Hippocampal formation (tissue), 2 donors: ENCODE results near the gene CCDC15.

Source experiments
- DNase-seq, 2 donors: peaks; one replicate each; lab custom pipeline; 2025; lab: John Stamatoyannopoulos, UW

The CCDC15 gene, protein sequence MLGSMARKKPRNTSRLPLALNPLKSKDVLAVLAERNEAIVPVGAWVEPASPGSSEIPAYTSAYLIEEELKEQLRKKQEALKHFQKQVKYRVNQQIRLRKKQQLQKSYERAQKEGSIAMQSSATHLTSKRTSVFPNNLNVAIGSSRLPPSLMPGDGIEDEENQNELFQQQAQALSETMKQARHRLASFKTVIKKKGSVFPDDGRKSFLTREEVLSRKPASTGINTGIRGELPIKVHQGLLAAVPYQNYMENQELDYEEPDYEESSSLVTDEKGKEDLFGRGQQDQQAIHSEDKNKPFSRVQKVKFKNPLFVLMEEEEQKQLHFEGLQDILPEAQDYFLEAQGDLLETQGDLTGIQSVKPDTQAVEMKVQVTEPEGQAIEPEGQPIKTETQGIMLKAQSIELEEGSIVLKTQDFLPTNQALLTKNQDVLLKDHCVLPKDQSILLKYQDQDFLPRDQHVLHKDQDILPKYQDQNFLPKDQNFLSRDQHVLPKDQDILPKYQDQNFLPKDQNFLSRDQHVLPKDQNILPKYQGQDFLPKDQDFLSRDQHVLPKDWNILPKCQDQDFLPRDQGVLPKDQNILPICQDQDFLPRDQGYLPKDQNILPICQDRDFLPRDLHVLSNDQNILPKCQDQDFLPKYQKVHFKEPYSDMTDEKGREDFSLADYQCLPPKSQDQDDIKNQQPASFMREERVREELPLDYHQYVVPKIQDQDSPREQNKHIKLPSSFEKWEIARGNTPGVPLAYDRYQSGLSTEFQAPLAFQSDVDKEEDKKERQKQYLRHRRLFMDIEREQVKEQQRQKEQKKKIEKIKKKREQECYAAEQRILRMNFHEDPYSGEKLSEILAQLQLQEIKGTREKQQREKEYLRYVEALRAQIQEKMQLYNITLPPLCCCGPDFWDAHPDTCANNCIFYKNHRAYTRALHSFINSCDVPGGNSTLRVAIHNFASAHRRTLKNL

DNA sequence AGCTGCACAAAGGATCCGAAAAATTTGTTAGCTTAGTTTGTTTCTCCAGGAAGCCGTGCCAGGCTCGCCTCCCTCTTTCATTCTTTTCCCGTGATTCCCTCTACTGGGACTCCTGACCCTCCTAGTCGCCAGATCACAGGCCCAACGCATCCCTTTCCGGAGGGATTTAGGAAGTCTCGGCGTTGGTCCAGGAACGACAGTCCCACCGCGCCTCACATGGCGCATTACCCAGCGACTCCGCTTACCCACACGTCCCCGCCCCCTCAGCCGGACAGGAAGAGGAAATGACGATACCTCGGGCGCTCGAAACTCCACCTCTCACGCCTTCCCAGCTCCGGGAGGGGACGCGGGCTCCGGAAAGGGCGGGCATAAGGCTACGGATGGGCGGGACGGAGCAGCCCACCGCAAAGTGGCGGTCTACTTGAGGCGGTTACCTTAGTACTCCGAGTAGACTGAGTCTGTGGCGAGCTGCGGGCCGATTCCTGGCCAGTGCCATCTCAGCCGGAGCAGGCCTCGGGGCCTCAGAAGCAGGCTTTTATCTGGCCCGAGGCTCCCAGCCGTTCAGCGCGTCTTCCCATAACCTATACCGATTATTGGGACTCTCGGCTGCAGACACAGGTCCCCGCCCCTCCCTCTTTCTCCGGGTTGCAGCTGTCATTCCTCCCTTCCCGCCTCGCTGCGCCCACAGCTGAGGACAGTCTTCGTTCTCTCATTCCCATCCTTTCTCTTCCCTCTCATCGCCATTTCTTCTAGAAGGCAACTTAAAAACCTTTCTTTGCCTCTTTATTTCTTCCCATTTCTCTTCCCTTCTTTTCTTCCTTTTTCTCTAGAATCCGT is at the start of gene CCDC15:
CCDC15 (plus strand) TSS at position 450 of the 837 bp plus-strand sequence. CDS start 531 bp downstream, outside the sequence.
- DNase-seq, result peak; percentile 95 to 98

DNA sequence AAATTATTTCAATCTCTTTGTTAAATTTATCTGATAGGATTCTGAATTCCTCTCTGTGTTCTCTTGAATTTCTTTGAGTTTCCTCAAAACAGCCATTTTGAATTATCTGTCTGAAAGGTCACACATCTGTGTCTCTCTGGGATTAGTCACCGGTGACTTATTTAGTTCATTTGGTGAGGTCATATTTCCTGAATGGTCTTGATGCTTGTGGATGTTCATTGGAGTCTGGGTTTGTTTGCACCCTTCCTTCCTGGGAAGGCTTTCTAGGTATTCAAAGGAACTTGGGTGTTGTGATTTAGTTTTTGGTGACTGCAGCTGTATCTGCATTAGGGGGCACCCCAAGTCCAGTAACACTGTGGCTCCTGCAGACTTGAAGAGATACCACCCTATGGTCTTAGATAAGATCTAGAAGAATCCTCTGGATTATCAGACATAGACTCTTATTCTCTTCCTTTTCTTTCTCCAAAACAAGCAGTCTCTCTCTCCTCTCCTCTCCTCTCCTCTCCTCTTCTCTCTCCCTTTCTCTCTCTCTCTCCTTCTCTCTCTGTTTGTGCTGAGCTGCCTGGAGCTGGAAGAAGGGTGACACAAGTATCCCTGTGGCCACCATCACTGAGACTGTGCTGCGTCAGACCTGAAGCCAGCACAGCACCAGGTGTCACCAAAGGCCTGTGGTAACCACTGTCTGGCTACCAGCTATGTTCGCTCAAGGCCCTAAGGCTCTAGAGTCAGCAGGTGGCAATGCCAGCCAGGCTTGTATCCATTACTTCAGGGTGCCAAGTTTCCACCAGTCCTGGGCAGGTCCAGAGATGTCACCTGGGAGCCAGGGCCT is 38.2 kb upstream of the CCDC15 start:
- no peak for DNase-seq

DNA sequence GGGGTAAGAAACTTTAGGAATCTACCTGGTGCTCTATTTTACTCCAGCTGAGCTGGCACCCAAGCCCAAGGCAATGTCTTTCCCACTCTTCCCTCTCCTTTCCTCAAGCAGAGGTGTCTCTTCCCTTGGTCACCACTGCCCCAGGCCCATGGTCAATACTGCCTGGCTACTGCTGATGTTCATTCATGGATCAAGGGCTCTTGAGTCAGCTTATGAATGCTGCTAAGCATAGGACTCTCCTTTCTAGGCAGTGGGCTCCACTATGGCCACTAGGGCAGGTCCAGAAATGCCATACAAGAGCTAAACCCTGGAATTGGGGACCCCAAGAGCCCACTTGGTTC is 37.7 kb upstream of the CCDC15 start:
- no peak for DNase-seq

DNA sequence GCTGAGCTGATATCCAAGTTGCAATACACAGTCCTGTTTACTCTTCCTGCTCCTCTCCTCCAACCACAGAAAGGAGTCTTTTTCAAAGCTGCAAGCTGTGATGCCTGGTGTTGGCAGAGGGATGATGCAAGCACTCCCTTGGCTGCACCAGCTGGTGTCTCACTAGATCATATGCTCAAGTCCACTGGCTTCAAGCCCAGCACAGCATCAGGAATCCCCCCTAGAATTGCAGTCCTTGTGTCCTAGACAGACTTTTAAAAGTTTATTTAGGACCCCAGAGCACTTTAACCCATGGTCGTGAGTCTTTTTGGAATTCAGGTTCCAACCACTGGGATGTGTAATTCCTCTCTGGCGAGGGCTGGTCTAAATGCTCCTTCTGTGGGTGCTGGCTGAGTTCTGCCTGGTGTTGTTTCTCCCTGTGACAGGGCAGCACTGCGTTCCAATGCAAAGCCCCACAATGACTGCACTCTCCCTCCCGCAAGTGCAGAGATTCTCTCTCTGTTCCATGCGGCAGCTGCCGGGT is 36.8 kb upstream of the CCDC15 start:
- DNase-seq, result peak; percentile 80 to 91

DNA sequence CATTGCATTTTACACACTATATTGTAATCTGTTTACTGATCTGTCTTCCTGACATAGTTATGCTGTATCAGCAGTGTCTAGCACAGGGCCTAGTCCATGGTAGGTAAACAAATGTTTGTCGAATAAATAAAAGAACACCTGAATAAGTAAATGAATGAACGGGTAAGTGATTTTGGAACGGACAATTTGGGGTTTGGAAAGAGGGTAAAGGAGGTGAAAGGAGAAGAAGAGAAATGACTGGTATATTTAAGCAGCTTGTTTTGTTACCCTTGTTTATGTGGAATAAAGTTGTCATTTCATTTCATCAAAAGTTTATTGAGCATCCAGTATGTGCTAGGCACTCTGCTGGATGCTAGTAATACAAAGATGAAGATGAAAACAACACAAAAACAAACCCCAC is 35.1 kb upstream of the CCDC15 start, which contains the start of gene HEPN1:
HEPN1 (plus strand) TSS at position 301 of the 400 bp plus-strand sequence.
- DNase-seq, result no peak

DNA sequence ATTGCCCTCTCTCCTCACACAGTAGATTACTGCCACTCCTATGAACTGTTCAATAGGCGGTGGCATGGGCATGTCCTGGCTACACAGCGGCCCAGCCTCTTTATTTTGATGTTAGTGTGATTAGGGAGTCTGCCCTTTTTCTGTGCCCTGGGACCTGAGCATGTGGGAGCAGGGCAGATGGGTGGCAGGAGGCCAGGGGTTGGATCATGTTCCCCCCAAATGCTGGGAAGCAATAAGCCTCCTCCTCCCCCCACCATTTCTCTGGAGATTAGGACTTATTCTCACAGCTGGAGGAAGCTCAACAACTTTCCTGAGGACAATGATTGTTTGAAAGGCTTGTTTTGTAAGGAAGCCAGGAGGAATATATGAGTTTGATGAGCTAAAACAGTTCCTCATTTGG is 34.1 kb upstream of the CCDC15 start:
- no peak for DNase-seq

DNA sequence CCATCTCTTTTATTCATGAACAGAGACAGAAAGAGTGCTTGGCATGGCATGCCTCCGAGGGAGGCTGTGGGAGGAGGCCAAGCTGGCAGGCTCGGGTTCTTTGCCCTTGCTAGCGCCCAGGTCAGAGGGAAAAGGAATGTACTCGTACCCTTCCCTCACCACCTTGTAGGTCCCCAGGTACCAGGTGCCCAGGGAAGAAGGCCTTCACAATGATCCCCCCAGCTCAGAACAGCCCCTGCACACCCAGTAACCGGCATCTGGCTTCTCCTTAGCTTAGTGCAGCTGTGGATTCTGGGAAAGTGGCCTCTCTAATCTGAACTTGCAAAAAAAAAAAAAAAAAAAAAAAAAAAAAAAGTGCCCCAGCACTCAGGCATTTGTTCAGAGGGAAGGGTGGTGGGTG is 33.6 kb upstream of the CCDC15 start:
- no peak for DNase-seq

DNA sequence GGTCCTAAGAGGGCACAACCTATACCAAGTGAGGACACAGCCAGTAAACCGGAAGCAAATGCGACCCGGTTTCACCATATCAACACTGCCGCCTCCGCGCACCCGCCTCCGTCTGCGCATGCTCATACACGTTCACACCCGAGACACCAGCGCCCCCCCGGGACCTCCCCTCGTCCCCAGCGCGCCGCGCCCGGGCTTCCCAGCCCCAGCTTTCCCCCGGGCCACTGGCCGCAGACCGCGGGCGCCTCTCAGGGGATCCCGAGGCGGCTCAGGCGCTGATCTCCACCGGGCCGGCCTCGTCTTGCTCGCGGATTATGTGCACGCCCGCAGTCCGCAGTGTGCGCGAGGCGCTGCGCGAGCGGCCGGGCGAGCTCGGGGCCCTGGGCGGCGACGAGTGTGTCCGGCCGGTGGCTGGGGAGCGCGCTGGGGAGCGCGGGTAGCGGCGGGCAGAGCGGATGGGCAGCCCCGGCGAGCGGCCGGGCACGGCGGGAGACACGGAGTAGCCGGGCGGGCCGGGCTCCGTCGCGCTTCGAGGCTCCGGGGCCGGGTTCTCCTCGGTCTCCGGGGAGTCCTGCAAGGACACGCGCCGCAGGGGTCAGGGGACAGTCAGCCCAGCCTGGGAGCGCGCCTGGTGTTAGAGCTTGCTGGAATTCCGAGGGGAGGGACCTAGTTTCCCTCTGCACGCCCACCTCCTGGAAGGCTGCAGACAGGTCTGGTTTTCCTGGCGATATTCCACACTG is 33.0 kb upstream of the CCDC15 start:
- DNase-seq, result no peak

DNA sequence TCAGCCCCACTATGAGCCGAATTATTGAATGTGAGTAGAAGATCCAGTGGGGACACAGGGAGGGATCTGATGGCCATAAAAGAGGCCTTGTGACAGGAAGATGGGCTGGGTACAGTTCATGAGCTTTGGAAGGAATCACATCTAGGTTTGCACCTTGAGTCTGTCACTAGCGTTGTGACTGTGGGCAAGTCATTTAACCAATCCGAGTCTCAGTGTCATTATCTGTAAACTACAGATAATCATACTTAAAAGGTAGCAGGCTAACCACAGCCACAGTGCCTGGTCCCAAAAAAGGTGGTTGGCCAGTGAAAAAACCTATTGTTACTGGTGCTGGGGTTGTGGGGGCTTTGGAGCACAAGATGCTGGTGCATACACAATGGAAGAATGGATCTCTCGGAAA is 31.2 kb upstream of the CCDC15 start:
- no peak for DNase-seq

DNA sequence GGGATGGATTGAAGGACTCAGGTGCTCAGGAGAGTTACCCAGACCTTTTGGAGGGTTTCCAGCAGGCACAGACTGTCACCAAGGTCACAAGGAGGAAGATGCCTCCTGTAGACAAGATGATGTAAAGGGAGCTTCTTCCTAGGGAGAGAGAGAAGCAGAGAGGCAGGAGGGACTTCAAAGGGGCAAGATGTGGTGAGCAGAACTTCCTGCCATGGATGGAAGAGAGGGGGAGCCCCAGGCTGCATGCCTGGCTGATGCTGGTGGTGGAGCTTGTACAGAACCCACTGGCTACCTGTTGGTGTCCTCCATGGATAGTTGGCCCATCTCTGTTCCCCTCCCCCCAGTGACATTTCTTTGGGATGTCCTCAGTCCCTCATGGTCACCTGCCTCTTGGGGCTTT is 30.7 kb upstream of the CCDC15 start:
- no peak for DNase-seq

DNA sequence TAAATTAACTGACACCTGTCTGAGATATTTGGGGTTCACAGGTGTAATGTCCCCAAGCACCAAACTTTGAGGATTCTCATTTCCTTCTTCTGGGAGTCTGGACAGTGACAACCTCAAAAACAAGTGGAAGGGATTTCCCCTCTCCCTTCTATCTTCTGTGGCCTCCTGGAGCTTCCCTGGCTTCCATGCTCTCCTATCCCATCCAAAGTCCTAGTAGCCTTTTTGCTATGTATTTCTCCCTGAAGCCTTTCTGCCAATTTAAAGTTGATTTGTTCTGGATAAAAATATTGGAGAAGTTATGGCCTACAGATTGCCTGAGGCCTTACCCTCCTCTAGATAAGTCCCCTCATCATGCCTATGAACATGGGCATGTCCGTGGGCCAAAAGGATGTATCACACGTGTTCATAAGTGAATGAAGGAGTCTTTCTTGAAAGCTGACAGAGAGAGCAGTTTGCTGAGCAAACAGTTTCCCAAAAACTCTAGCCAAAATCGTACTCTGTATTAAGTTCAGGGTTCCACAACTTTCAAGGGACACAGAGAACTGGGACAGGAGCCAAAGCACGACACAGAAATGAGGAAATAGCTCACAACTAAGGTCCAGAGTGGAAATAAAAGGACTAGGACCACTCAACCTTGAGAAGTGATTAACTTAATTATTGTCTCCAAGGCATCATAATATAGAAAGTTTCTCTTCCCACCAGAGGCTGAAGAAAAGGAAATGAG is 24.9 kb upstream of the CCDC15 start:
- DNase-seq, result no peak

DNA sequence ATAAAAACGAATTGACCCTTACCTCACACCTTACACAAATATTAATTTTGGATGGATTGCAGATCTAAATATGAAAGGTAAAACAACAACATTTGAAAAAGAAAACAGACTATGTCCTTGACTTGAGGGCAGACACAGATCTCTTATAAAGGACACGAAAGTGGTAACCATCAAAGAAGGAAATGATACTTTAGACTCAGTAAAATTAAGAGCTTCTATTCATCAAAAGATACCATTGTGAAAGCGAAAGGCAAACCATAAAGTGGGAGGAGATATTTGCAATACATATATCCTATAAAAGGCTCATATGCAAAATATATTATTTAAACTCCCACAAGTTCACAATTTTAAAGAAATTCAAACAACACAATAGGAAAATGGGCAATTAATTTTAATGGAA is 23.2 kb upstream of the CCDC15 start:
- DNase-seq, result no peak

DNA sequence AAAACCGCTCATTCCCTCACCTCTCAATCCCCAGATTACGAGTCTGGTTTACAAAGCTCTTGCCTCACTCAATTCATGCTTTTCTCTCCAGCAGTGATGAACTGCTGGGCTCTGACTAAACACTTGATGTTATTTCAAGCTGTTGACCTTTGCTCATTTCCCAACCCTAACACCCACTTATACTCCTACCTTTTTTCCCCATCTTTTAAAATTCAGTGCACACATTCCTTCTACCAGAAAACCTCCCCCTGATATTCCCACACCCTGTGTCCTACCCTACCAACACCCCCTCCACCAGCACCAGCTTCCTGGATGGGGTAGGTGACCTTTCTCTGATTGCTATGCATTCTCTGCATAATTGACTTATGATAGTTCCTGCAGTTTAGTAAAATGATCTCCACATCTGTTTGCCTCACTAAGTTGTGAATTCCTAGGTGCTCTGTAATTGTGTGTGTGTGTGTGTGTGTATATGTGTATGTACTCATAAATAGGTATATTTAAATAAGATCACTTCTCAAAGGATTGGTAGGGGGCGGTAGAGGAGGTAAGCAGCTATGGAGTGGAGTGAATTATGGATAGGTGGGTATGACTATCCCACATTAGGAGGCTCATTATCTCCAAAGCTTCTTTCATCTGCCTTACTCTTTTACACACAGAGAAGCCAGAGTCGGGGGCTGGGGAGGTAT is 19.0 kb upstream of the CCDC15 start:
- DNase-seq, result peak in 1 of 2 donors; percentile 57

DNA sequence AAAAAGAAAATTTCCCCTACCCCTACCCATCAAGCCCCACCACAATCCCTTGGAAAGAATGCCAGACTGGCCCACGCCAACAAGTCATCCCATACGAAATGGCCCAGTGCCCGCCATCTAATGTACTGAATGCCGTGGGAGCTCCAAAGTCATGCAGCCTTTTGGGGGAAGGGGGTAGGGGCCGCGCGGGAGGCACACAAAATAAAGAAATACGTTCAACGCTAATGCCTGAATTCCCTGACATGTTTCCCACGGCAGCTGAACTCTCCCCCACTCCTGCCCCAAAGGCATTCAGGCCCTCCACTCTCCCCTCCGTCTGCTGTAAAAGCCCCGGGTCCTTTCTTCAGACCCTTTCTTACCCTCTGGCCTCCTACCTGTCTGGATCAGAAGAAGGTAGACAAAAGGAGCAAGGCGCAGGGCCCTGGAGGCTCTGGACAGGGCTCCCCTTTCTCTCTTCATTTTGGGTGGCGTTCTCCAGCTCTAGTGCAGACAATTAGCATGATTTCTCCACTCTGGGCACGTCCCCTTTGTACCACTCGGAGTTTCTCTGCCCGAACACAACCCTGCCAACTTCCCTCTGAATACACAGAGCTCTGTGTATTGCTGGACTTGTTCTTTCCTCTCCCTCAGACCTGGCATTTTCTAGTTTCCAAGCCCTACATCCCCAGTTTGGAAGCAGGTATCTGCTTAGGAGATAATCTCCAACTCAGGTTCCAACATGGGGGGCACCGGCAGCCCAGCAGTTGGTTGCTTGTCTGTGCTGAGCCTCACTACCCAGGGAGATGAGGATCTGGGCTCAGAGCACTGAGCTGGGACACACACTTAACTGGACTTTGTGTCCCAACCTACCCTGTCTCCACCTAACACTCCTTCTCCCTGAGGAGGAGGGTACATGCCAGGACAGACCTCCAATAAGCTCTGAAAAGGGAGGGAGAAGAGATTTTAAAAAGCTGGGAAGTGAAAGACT is 18.2 kb upstream of the CCDC15 start, which contains the start of gene HEPACAM:
HEPACAM (minus strand) TSS at position 500 of the 967 bp plus-strand sequence; CDS start at position 459, 41 bp downstream.
- peak; percentile 75 to 97 for DNase-seq

DNA sequence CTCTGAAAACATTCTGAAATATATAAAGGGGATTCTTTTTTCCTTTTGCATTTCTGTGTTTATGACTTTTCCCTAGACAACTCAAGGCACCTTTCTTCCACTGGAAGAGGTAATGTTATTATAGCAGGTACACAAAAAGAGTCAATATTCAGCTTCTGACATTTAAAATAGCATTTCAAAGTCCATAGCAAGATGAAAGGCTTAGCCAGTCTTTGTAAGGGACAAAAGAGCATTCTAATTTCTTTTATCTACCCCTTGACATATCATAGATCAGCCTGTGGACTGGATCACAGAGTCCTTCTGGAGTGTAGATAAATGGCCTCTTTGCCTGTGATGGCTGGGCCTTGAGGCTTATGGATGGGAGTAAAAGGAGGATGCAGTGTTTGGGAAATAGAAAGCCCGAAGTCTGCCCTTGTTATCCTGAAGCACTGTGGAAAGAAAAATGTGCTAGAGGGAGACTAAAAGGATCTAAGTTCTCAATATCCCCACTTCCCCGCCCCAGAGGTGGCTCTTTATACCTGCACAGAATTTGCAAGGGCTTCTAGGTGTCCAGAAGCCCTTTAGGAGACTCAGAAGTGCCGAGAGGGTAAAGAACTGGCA is 16.6 kb upstream of the CCDC15 start:
- DNase-seq, result no peak

DNA sequence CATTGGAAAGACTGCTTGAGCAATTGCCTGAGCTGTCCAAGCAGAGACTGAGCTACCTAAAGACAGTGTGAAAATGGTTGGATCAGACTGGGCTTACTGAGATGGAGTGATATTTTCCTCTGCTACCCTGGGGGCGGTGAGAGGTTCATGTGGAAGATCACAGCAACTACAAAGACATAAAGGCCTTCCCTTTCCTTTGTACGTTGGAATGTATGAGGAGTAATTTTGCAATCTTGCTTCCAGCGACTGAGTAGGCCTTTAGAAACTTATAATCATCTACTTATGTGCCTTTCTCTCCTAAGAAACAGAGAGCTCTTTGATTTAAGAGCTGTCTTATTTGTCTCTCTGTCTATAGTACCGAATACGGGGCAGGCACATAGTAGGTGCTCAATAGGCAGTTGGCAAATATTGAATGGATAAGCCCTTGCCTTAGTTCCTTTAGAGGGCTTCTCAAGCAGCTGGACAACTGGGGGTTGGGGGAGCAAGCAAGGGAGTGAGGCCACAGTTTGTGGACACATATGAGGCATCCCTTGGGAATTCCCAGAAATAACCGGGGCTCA is 15.7 kb upstream of the CCDC15 start:
- DNase-seq, result no peak

DNA sequence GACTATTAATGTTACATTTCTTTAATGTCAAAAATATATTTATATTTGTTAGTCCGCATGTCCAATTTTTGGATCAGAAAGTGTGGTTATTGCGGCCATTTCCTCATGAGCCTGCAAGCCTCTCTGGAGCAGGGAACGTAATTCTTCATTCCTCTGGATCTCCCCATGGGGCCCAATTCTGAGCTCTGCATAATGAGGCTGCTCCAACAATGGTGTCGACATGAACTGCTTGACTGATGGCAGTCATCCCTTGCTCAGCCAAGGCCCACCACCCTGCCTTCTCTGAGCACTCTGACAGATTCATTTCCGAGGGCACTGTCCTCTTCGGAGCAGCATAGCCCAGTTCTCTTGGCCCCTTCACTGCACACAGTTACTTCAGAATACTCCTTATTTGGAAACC is 15.0 kb upstream of the CCDC15 start:
- no peak for DNase-seq
